ENCODE measurements around the gene PRR14L. TPM values are rescaled to one million over a fixed set of nuclear protein-coding genes. Genes with fewer than 3 reads are reported as not detected.
"Not testable (repeated sequence)": the region's sequence is repeated elsewhere in the genome, so short reads cannot be mapped to it uniquely, and the experiment has no call there.

PRR14L gene
- total RNA-seq, 4 donors from 2014 or later = 23.6 to 66.0 (median 35.4) TPM

DNA sequence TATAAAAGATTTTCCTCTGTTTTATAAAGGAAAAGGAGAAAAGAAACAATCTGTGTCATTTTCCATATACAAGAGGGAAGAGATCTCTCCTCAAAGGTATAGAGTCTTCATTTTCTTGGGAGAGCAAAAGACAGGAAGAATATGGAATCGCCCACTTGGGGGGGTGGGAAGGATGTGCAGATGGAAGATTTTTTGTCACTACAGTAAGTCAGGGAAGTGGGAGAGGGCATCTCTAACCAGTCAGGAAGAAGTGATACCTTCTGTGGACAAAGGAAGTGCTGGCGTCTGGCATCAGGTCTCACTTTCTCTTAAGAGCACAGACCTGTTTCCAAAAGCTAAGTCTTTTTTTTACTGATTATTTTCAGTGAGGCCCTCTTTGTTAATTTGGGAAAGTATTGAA is 1.4 kb downstream of the PRR14L start:
- DNase-seq (ENCODE audit: low spot score in 2 of 2) = no peak
- Histone ChIP-seq H3K4me1 (peaks cover 43% of the 10 kb centered on the region), H3K4me3 (peak overlapping the region; percentile 83), H3K27me3 (no peaks in the 10 kb centered on the region), H3K27ac (no peak overlapping the region), H3K36me3 (peaks cover 3% of the 10 kb centered on the region), H3K9me3 (no peaks in the 10 kb centered on the region)
- no peak for TF ChIP-seq POLR2AphosphoS5 (IDR thresholded peaks at IDR 0.05)
- TF ChIP-seq, protein P1, sequence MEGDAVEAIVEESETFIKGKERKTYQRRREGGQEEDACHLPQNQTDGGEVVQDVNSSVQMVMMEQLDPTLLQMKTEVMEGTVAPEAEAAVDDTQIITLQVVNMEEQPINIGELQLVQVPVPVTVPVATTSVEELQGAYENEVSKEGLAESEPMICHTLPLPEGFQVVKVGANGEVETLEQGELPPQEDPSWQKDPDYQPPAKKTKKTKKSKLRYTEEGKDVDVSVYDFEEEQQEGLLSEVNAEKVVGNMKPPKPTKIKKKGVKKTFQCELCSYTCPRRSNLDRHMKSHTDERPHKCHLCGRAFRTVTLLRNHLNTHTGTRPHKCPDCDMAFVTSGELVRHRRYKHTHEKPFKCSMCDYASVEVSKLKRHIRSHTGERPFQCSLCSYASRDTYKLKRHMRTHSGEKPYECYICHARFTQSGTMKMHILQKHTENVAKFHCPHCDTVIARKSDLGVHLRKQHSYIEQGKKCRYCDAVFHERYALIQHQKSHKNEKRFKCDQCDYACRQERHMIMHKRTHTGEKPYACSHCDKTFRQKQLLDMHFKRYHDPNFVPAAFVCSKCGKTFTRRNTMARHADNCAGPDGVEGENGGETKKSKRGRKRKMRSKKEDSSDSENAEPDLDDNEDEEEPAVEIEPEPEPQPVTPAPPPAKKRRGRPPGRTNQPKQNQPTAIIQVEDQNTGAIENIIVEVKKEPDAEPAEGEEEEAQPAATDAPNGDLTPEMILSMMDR (IDR thresholded peaks at IDR 0.05) = no peak
- no peak for TF ChIP-seq EP300 (IDR thresholded peaks at IDR 0.05)
- WGBS = 12% methylated on average over 2 of the region's 2 CpGs

GRCh38 chr22:31747441-31747840 is 2.5 kb downstream of the PRR14L start:
- Histone ChIP-seq H3K9me3 (no peaks in the 10 kb centered on the region), H3K36me3 (peaks cover 3% of the 10 kb centered on the region), H3K4me1 (peaks cover 33% of the 10 kb centered on the region), H3K27ac (no peak overlapping the region), H3K27me3 (no peaks in the 10 kb centered on the region), H3K4me3 (no peak overlapping the region)
- 65% methylated on average over 4 of the region's 4 CpGs for WGBS
- no peak for TF ChIP-seq EP300 (IDR thresholded peaks at IDR 0.05)
- TF ChIP-seq POLR2AphosphoS5 (IDR thresholded peaks at IDR 0.05) = no peak
- TF ChIP-seq, protein P1 (IDR thresholded peaks at IDR 0.05) = no peak
- TF ChIP-seq POLR2A (IDR thresholded peaks at IDR 0.05) = no peak
- no peak for DNase-seq (ENCODE audit: low spot score in 2 of 2)

DNA sequence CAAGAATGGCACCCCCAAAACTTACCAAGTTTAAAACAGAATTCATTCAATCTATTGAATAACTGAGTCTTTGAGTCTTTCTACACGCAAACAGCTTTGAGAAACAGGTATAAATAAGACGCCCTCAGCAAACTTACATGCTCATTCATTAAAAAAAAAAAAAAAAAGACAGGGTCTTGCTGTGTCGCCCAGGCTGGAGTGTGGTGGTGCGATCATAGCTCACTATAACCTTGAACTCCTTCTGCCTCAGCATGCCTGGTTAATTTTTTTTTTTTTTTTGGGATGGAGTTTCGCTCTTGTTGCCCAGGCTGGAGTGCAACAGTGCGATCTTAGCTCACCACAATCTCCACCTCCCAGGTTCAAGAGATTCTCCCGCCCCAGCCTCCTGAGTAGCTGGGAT is 6.1 kb downstream of the PRR14L start:
- no peaks in the 10 kb centered on the region for H3K27me3 ChIP-seq
- peaks cover 17% of the 10 kb centered on the region for H3K4me1 ChIP-seq
- no peak overlapping the region for H3K27ac ChIP-seq
- no peak overlapping the region for H3K4me3 ChIP-seq
- H3K9me3 ChIP-seq = no peaks in the 10 kb centered on the region
- no peak for DNase-seq (ENCODE audit: low spot score in 2 of 2)
- TF ChIP-seq POLR2A (IDR thresholded peaks at IDR 0.05) (no peak), POLR2AphosphoS5 (IDR thresholded peaks at IDR 0.05) (no peak), EP300 (IDR thresholded peaks at IDR 0.05) (no peak)
- TF ChIP-seq, protein P1 (IDR thresholded peaks at IDR 0.05) = no peak
- 94% methylated on average over 7 of the region's 7 CpGs for WGBS
- H3K36me3 ChIP-seq = peaks cover 9% of the 10 kb centered on the region

DNA sequence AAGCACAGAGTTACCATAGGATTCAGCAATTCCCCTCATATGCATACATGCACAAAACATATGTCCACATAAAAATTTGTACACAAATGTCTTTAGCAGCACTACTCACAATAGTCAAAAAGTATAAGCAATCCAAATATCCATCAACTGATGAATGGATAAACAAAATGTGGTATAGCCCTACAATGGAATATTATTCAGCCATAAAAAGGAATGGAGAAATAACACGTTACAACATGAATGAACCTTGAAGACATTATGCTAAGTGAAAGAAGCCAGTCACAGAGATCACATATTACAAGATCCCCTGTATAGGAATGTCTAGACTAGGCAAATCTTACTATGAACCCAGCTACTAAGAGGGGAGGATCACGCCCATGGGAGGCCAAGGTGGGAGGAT is 7.2 kb downstream of the PRR14L start:
- TF ChIP-seq EP300 (IDR thresholded peaks at IDR 0.05) (no peak), POLR2A (IDR thresholded peaks at IDR 0.05) (no peak), POLR2AphosphoS5 (IDR thresholded peaks at IDR 0.05) (no peak)
- TF ChIP-seq, protein P1 (IDR thresholded peaks at IDR 0.05) = no peak
- Histone ChIP-seq H3K9me3 (no peaks in the 10 kb centered on the region), H3K4me1 (peaks cover 5% of the 10 kb centered on the region), H3K4me3 (no peak overlapping the region), H3K27me3 (no peaks in the 10 kb centered on the region), H3K27ac (no peak overlapping the region), H3K36me3 (peaks cover 9% of the 10 kb centered on the region)
- no peak for DNase-seq (ENCODE audit: low spot score in 2 of 2)
- 93% methylated on average over 2 of the region's 2 CpGs for WGBS

DNA sequence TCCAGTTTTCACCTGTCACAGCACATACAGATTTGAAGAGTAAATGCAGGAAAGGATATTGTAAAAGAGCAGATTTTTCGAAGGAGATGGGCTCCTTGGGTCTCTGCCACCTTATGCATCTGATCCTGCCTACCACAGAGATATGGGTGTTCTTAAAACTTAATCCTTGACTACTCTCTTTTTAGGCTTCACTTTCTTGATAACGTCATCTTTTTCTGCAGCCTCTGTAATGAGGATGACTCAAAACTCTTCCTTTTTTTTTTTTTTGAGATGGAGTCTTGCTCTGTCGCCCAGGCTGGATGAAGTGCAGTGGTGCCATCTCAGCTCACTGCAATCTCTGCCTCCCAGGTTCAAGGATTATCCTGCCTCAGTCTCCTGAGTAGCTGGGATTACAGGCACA is 7.8 kb downstream of the PRR14L start:
- TF ChIP-seq POLR2AphosphoS5 (IDR thresholded peaks at IDR 0.05) = no peak
- TF ChIP-seq EP300 (IDR thresholded peaks at IDR 0.05) = no peak
- TF ChIP-seq, protein P1 (IDR thresholded peaks at IDR 0.05) = no peak
- TF ChIP-seq POLR2A (IDR thresholded peaks at IDR 0.05) = no peak
- no peak for DNase-seq (ENCODE audit: low spot score in 2 of 2)
- peaks cover 9% of the 10 kb centered on the region for H3K36me3 ChIP-seq
- WGBS = 77% methylated on average over 3 of the region's 3 CpGs
- H3K9me3 ChIP-seq = no peaks in the 10 kb centered on the region
- H3K4me3 ChIP-seq = no peak overlapping the region
- no peaks in the 10 kb centered on the region for H3K27me3 ChIP-seq
- no peaks in the 10 kb centered on the region for H3K4me1 ChIP-seq
- no peak overlapping the region for H3K27ac ChIP-seq

DNA sequence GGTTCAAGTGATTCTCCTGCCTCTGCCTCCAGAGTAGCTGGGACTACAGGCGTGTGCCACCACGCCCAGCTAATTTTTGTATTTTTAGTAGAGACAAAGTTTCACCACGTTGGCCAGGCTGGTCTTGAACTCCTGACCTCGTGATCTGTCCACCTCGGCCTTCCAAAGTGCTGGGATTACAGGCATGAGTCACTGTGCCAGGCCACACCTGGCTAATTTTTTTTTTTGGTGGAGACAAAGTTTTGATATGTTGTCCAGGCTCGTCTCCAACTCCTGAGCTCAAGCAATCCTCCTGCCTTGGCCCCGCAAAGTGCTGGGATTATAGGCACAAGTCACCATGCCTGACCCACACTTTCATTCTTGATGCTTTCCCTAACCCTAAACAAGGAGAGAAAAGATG is 9.6 kb downstream of the PRR14L start:
- not testable (repeated sequence) for H3K9me3 ChIP-seq; H3K4me3 ChIP-seq; H3K27ac ChIP-seq; H3K27me3 ChIP-seq; H3K4me1 ChIP-seq; DNase-seq (ENCODE audit: low spot score in 2 of 2)
- H3K36me3 ChIP-seq = peaks cover 13% of the 10 kb centered on the region
- 79% methylated on average over 7 of the region's 7 CpGs for WGBS
